Astrocyte (in vitro differentiated cells and primary cell): ENCODE measurements around the gene CD276.

Experiments
- CTCF ChIP-seq: IDR thresholded peaks from 2 replicates; pipeline ENCODE4 v1.5.1; 2011; ENCODE audit warnings: low read depth, mild to moderate bottlenecking, inconsistent platforms, low read length, moderate library complexity; ENCODE audit not compliant: insufficient read depth
- EZH2 ChIP-seq: IDR thresholded peaks from 2 replicates; pipeline ENCODE4 v1.6.1; 2012; ENCODE audit warnings: mild to moderate bottlenecking, low read length, inconsistent platforms; ENCODE audit not compliant: insufficient read depth

- TF ChIP-seq CTCF (no peak), EZH2 (no peak)
Observed at GRCh38 chr15:73709241-73709640, 25.1 kb downstream of the CD276 start.
